GM21717 (cell line): ENCODE measurements around the gene RTN4.

Experiments
- ATAC-seq: cut with Tn5 transposase; IDR thresholded peaks from one replicate; pipeline ENCODE4 v1.9.1; 2021; ENCODE audit warnings: mild to moderate bottlenecking, moderate library complexity; ENCODE audit not compliant: unreplicated experiment

Gene RTN4

GRCh38 chr2:54936766-54937165, 113.5 kb downstream of the RTN4 start:
- ATAC-seq, result no peak

- ATAC-seq, result no peak
Measured at GRCh38 chr2:54935389-54935788, 114.9 kb downstream of the RTN4 start.

GRCh38 chr2:54931473-54931872, 118.8 kb downstream of the RTN4 start:
- ATAC-seq, result no peak

GRCh38 chr2:54928719-54929118, 121.5 kb downstream of the RTN4 start:
- no peak for ATAC-seq

GRCh38 chr2:54927751-54928615, 122.3 kb downstream of the RTN4 start:
- ATAC-seq, result no peak

GRCh38 chr2:54927085-54927750, 123.0 kb downstream of the RTN4 start:
- no peak for ATAC-seq

- no peak for ATAC-seq
Measured at GRCh38 chr2:54925022-54925421, 125.2 kb downstream of the RTN4 start.

- ATAC-seq, result no peak
Measured at GRCh38 chr2:54924121-54924520, 126.1 kb downstream of the RTN4 start.
